ENCODE results near the gene PRKG1. TPM values are rescaled to one million over a fixed set of nuclear protein-coding genes. Genes with fewer than 3 reads are reported as not detected.

The PRKG1 gene
- total and polyA plus RNA-seq, 2 of the 8 experiments (the other 6 are each of a cell fraction or from before 2014, with no cell fraction given) = 4.2 to 15.2 TPM

DNA sequence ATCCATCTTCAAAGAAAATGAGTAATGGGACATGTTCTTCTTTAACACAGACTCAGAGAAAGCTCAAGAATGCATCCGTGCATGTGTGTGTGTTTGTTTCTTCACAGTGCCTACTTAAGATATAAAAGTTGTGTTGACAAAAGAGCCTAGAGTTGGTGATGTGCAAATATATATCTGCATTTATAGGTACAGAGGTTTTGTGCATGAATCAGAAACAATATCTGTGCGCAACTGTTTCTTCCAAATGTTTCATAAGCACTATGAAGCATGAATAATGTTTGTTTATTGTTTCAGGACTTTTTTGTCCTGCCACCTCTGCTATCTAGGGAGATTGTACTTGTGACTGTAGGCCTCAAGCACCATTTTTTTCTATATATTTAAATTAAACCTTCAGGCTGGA lies 395.4 kb downstream of the PRKG1 start (continued):
- no peak for TF ChIP-seq GTF2F1 (IDR thresholded peaks at IDR 0.05; ENCODE audit: borderline replicate concordance, low read depth, low read length)

Measured in H1 (cell line).